Lung (tissue), 12 donors: ENCODE measurements around the gene THTPA. TPM values are rescaled to one million over a fixed set of nuclear protein-coding genes. Genes with fewer than 3 reads are reported as not detected.
A peak's percentile ranks its signal among the peaks of the same experiment; 100 is the strongest.

ENCODE experiments used
- ATAC-seq: fragments of 200-7000 bp; cut with Tn5 transposase; one replicate; pipeline ENCODE4 v1.9.1; 2020; ENCODE audit warnings: moderate number of reproducible peaks; ENCODE audit not compliant: insufficient read depth, low FRiP score
- DNase-seq, 3 donors: peaks; one replicate each; pipeline ENCODE4 v3.0.0-alpha.2; 2013 to 2017
- H3K27ac ChIP-seq, 2 donors: one replicate each; pipeline ENCODE4 v1.5.1; 2013; ENCODE audit warnings: mild to moderate bottlenecking in 2 of 2, moderate library complexity in 2 of 2, control low read depth in 1 of 2, inconsistent platforms in 1 of 2, low read depth in 1 of 2, low read length in 1 of 2
- H3K27me3 ChIP-seq, 3 donors: one replicate each; pipeline ENCODE4 v1.5.1; 2013; ENCODE audit warnings: low read length in 2 of 3; ENCODE audit not compliant: control insufficient read depth in 3 of 3, insufficient read depth in 3 of 3
- H3K36me3 ChIP-seq, 4 donors: one replicate each; pipeline ENCODE4 v1.5.1; 2013; ENCODE audit warnings: low read length in 4 of 4, mild to moderate bottlenecking in 1 of 4, moderate library complexity in 1 of 4; ENCODE audit not compliant: control insufficient read depth in 4 of 4, insufficient read depth in 4 of 4
- H3K4me1 ChIP-seq, 5 donors: one replicate each; pipeline ENCODE4 v1.5.1; 2013; ENCODE audit warnings: low read length in 5 of 5, mild to moderate bottlenecking in 2 of 5, moderate library complexity in 1 of 5; ENCODE audit not compliant: control insufficient read depth in 5 of 5, insufficient read depth in 5 of 5
- H3K4me3 ChIP-seq: one replicate; pipeline ENCODE4 v1.5.1; 2013; ENCODE audit warnings: mild to moderate bottlenecking, control low read depth, moderate library complexity
- H3K9ac ChIP-seq, 2 donors: one replicate each; pipeline ENCODE4 v1.5.1; 2013; ENCODE audit warnings: low read length in 2 of 2, control low read depth in 1 of 2; ENCODE audit not compliant: insufficient read depth in 1 of 2
- H3K9me3 ChIP-seq, 4 donors: one replicate each; pipeline ENCODE4 v1.5.1; 2013; ENCODE audit warnings: low read length in 3 of 4, mild to moderate bottlenecking in 1 of 4, moderate library complexity in 1 of 4; ENCODE audit not compliant: control insufficient read depth in 4 of 4, insufficient read depth in 3 of 4
- WGBS, 2 donors: extraction: QIAGEN DNeasy Blood & Tissue Kit; methylation state at CpG; one replicate each; pipeline ENCODE4 v1.1.7; 2013; 5-methylcytosine and 5-hydroxymethylcytosine counted together
- polyA plus RNA-seq, 2 donors: library from polyadenylated mRNA; stranded (reverse); fragments of 200-250 nt; gene quantifications; one replicate each; pipeline ENCODE4 v1.2.1, GENCODE V29; 2013
- total RNA-seq, 2 donors: library from RNA; depleted of rRNA in 1 of 2; stranded (reverse); fragments of >200 nt in 1 of 2; gene quantifications; one replicate each; pipeline ENCODE4 v1.2.1, GENCODE V29; 2014 to 2021
- TF ChIP-seq, protein P1 (sequence below): IDR thresholded peaks from 2 replicates; pipeline ENCODE4 v1.5.1; 2012; ENCODE audit warnings: mild to moderate bottlenecking; ENCODE audit errors: control extremely low read depth, extremely low read depth
- donor health status: control.
- donor health status: control.
- donor health status: Bipolar disorder and iron deficiency.
- donor health status: healthy.
- donor health status: DM: yes; HTN: yes; CAD: no.

Gene THTPA
- total and polyA plus RNA-seq, 4 donors = 7.7 to 22.1 (median 14.1) TPM

DNA sequence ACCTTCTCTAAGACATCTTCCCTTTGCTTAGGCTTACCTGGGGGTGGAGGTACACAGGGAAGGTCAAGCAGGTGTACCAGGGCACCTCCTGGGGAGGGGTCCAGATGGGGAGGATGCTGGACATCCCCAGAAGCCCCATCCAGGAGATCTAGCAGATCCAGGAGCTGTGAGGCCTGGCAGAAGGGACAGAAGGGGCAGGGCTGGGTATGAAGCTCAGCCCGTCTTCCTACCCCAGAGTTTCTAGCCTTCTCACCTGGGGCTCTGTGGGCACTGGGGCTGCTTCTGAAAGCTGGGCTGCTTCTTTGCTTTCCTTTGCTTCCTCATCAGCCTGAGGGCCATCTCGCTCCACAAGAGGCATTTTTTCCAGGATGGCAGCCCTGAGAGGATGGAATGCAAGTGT, 5.2 kb downstream of the THTPA start:
- Histone ChIP-seq H3K4me3 (no peak overlapping the region), H3K27ac (peak overlapping the region in 1 of 2 donors; percentile 26), H3K9ac (no peak overlapping the region), H3K27me3 (no peaks in the 10 kb centered on the region), H3K9me3 (no peaks in the 10 kb centered on the region), H3K4me1 (peaks cover 0 to 10% (median 4%) of the 10 kb centered on the region in 5 donors), H3K36me3 (peaks cover 0 to 32% (median 19%) of the 10 kb centered on the region in 4 donors)
- WGBS, 2 donors = 88 to 100% methylated on average over 2 of the region's 2 CpGs
- TF ChIP-seq, protein P1, sequence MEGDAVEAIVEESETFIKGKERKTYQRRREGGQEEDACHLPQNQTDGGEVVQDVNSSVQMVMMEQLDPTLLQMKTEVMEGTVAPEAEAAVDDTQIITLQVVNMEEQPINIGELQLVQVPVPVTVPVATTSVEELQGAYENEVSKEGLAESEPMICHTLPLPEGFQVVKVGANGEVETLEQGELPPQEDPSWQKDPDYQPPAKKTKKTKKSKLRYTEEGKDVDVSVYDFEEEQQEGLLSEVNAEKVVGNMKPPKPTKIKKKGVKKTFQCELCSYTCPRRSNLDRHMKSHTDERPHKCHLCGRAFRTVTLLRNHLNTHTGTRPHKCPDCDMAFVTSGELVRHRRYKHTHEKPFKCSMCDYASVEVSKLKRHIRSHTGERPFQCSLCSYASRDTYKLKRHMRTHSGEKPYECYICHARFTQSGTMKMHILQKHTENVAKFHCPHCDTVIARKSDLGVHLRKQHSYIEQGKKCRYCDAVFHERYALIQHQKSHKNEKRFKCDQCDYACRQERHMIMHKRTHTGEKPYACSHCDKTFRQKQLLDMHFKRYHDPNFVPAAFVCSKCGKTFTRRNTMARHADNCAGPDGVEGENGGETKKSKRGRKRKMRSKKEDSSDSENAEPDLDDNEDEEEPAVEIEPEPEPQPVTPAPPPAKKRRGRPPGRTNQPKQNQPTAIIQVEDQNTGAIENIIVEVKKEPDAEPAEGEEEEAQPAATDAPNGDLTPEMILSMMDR = no peak
- no peak for ATAC-seq
- DNase-seq = no peak

DNA sequence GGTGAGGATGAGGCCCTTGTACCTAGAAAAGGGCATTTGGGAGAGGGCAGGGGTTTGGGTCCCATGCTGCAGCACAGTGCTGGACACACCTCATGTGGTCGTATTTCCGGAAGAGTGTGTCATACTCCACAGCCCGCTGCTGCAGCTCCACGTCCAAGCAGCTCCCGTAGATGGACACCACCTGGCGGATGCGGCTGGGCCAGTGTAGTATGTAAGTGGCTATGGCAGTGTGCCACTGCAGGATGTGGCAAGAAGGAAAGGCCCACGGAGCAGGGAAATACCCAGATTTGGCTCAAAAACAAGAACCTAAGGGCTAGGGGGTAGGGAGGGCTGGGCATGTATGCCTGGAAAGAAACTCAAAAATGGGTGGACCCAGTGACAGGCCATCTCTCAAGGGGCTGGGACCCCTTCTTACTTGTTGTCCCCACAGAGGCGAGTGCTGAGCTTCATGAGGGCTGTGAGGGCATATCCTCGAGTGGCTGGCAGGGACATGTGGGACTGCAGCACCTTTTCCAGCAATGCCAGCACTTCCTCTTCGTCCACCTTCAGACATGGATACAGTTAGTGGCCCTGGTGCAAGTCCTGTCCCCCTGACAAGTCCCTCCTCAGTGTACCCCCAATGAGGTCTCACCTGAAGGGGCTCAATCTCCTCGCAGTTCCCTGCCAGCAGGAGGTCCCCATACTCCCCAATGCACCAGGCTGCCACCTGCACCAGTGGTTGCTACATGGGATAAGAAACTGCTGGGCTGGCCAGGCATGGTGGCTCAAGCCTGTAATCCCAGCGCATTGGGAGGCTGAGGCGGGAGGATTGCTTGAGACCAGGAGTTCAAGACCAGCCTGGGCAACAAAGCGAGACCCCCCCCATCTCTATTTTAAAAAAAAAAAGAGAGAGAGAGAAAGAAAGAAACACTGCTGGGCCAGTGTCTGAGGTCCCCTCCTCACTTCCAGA, 6.1 kb downstream of the THTPA start:
- no peak overlapping the region for H3K9ac ChIP-seq
- TF ChIP-seq, protein P1 = no peak
- H3K27me3 ChIP-seq = no peaks in the 10 kb centered on the region
- 71 to 83% methylated on average over 15 of the region's 15 CpGs for WGBS, 2 donors
- DNase-seq (no peak), ATAC-seq (no peak)
- peaks cover 0 to 32% (median 19%) of the 10 kb centered on the region in 4 donors for H3K36me3 ChIP-seq
- no peak overlapping the region for H3K4me3 ChIP-seq
- no peaks in the 10 kb centered on the region for H3K9me3 ChIP-seq
- H3K4me1 ChIP-seq = peaks cover 0 to 9% (median 0%) of the 10 kb centered on the region in 5 donors
- peak overlapping the region in 1 of 2 donors; percentile 26 for H3K27ac ChIP-seq

DNA sequence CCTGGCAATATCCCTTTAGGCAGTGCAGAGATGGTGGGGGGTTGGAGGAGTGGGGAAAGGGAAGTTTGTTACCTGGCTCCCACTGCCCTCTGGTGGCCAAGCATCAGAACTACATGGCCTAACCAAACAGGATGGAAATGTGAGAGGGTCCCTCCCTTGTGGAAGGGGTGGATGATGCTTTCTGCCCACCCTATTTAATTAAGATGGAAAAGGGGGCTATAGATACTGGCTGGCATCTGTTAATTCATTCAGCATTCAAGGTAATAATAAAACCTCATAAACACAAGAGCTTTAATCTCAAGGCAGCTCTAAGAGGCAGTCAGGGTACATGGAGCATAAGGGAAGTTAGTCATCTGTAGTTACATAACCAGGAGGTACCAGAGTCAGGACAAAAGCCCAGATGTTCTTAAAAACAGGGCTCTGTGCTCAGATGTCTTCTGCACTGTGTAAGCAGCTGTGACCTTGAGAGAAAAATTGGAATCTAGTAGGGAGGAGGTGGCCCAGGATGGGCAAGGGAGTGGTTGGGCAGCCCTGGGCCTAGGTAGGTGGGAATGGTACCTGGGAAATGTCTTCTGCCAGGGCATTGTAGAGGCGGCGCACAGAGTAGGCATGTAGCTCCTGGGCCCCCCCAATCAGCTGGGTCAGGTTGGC, 6.9 kb downstream of the THTPA start:
- TF ChIP-seq, protein P1 = peak; percentile 65
- no peak overlapping the region for H3K4me3 ChIP-seq
- ATAC-seq = no peak
- H3K27me3 ChIP-seq = no peaks in the 10 kb centered on the region
- H3K9me3 ChIP-seq = no peaks in the 10 kb centered on the region
- H3K36me3 ChIP-seq = peaks cover 0 to 32% (median 19%) of the 10 kb centered on the region in 4 donors
- DNase-seq = peak; percentile 49 to 63 (median 57)
- no peak overlapping the region for H3K9ac ChIP-seq
- H3K4me1 ChIP-seq = peaks cover 0 to 13% (median 2%) of the 10 kb centered on the region in 5 donors
- 97 to 100% methylated on average over 2 of the region's 2 CpGs for WGBS, 2 donors
- H3K27ac ChIP-seq = peak overlapping the region in 1 of 2 donors; percentile 5
